ENCODE results near the gene MCC.

Gene MCC

GRCh38 chr5:113203916-113204315 lies 284.3 kb downstream of the MCC start:
- TF ChIP-seq SIN3A (IDR thresholded peaks at IDR 0.05; ENCODE audit: borderline replicate concordance, insufficient read depth, low read length) (no peak), FOXP2 (optimal IDR thresholded peaks at IDR 0.05; ENCODE audit: borderline replicate concordance, extremely low read depth, extremely low read length, insufficient read depth) (no peak), TAF1 (IDR thresholded peaks at IDR 0.05; ENCODE audit: borderline replicate concordance, insufficient read depth, low read length) (no peak), REST (IDR thresholded peaks at IDR 0.05; ENCODE audit: insufficient read depth in 1 of 2, low read depth in 2 of 2, low read length in 2 of 2) (no peak), POLR2AphosphoS5 (IDR thresholded peaks at IDR 0.05; ENCODE audit: low read depth, low read length) (no peak)

- TF ChIP-seq REST (IDR thresholded peaks at IDR 0.05; ENCODE audit: insufficient read depth in 1 of 2, low read depth in 2 of 2, low read length in 2 of 2) (no peak), SIN3A (IDR thresholded peaks at IDR 0.05; ENCODE audit: borderline replicate concordance, insufficient read depth, low read length) (peak; percentile 96; the same call in 1 of the 2 replicates), FOXP2 (optimal IDR thresholded peaks at IDR 0.05; ENCODE audit: borderline replicate concordance, extremely low read depth, extremely low read length, insufficient read depth) (peak; percentile 56), TAF1 (IDR thresholded peaks at IDR 0.05; ENCODE audit: borderline replicate concordance, insufficient read depth, low read length) (0 out of 2 replicates have a peak, but pooled peaks have one; percentile 53), POLR2AphosphoS5 (IDR thresholded peaks at IDR 0.05; ENCODE audit: low read depth, low read length) (peak; percentile 40; the same call in 1 of the 2 replicates)
Observed at GRCh38 chr5:113202746-113203716, 285.2 kb downstream of the MCC start.

GRCh38 chr5:113202287-113202686 lies 286.0 kb downstream of the MCC start:
- TF ChIP-seq POLR2AphosphoS5 (IDR thresholded peaks at IDR 0.05; ENCODE audit: low read depth, low read length): no peak
- no peak for TF ChIP-seq REST (IDR thresholded peaks at IDR 0.05; ENCODE audit: insufficient read depth in 1 of 2, low read depth in 2 of 2, low read length in 2 of 2)
- no peak for TF ChIP-seq SIN3A (IDR thresholded peaks at IDR 0.05; ENCODE audit: borderline replicate concordance, insufficient read depth, low read length)
- no peak for TF ChIP-seq FOXP2 (optimal IDR thresholded peaks at IDR 0.05; ENCODE audit: borderline replicate concordance, extremely low read depth, extremely low read length, insufficient read depth)
- no peak for TF ChIP-seq TAF1 (IDR thresholded peaks at IDR 0.05; ENCODE audit: borderline replicate concordance, insufficient read depth, low read length)

- TF ChIP-seq POLR2AphosphoS5 (IDR thresholded peaks at IDR 0.05; ENCODE audit: low read depth, low read length): no peak
- TF ChIP-seq TAF1 (IDR thresholded peaks at IDR 0.05; ENCODE audit: borderline replicate concordance, insufficient read depth, low read length): no peak
- TF ChIP-seq FOXP2 (optimal IDR thresholded peaks at IDR 0.05; ENCODE audit: borderline replicate concordance, extremely low read depth, extremely low read length, insufficient read depth): no peak
- no peak for TF ChIP-seq SIN3A (IDR thresholded peaks at IDR 0.05; ENCODE audit: borderline replicate concordance, insufficient read depth, low read length)
Observed at GRCh38 chr5:113201715-113202114, 286.5 kb downstream of the MCC start.

- TF ChIP-seq SIN3A (IDR thresholded peaks at IDR 0.05; ENCODE audit: borderline replicate concordance, insufficient read depth, low read length) (no peak), FOXP2 (optimal IDR thresholded peaks at IDR 0.05; ENCODE audit: borderline replicate concordance, extremely low read depth, extremely low read length, insufficient read depth) (no peak), REST (IDR thresholded peaks at IDR 0.05; ENCODE audit: insufficient read depth in 1 of 2, low read depth in 2 of 2, low read length in 2 of 2) (no peak), TAF1 (IDR thresholded peaks at IDR 0.05; ENCODE audit: borderline replicate concordance, insufficient read depth, low read length) (no peak), POLR2AphosphoS5 (IDR thresholded peaks at IDR 0.05; ENCODE audit: low read depth, low read length) (no peak)
Observed at GRCh38 chr5:113199122-113199905, 288.9 kb downstream of the MCC start.
